T-helper 2 cell treated with Interferon-gamma antibody and Interleukin-4, amounts not matched to agents 5 μg/mL and 100 μg/mL, for 36 hours (primary cell): ENCODE results near the gene ADGRV1.

Experiments used
- DNase-seq: peaks from one replicate; pipeline ENCODE4 v3.0.0; 2021; ENCODE audit warnings: low spot score
- H3K27ac Mint-ChIP-seq: one replicate; pipeline ENCODE4 v1.8.0; 2021; ENCODE audit warnings: mild to moderate bottlenecking, mixed read lengths
- H3K27me3 Mint-ChIP-seq: one replicate; pipeline ENCODE4 v1.8.0; 2021; ENCODE audit warnings: low read depth, mixed read lengths
- H3K36me3 Mint-ChIP-seq: one replicate; pipeline ENCODE4 v1.8.0; 2021; ENCODE audit warnings: low read depth, mixed read lengths
- H3K4me1 Mint-ChIP-seq: one replicate; pipeline ENCODE4 v1.8.0; 2021; ENCODE audit warnings: low read depth, mixed read lengths
- H3K4me3 Mint-ChIP-seq: one replicate; pipeline ENCODE4 v1.8.0; 2022; ENCODE audit warnings: mild to moderate bottlenecking, moderate library complexity, mixed read lengths
- H3K9me3 Mint-ChIP-seq: one replicate; pipeline ENCODE4 v1.8.0; 2021; ENCODE audit warnings: mixed read lengths

Gene ADGRV1

DNA sequence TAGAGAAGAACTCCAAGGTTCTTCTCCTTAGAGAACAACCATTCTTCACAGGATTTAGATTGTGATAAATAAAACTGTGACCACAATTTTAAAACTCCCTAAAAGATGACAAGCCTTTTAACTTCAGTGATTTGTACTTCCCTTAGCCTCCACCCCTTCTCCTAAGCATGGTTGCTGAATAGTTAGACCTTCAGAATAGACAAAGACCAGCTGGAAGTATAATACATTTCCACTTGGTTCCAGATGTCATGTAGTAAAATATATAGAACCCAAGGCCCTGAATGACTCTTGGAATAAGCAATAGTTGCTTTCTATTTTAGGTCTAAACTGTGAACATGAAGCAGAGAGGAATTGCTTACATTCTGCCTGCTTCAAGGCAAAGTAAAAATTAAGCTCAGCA lies 615.8 kb downstream of the ADGRV1 start:
- peaks cover 11% of the 10 kb centered on the region for H3K4me1 Mint-ChIP-seq
- H3K27me3 Mint-ChIP-seq = no peaks in the 10 kb centered on the region
- H3K27ac Mint-ChIP-seq = no peak overlapping the region
- DNase-seq = no peak
- H3K4me3 Mint-ChIP-seq = no peak overlapping the region
- H3K36me3 Mint-ChIP-seq = no peaks in the 10 kb centered on the region
- no peaks in the 10 kb centered on the region for H3K9me3 Mint-ChIP-seq

- Mint-ChIP-seq H3K4me3 (no peak overlapping the region), H3K9me3 (no peaks in the 10 kb centered on the region), H3K4me1 (no peaks in the 10 kb centered on the region), H3K27me3 (no peaks in the 10 kb centered on the region), H3K36me3 (no peaks in the 10 kb centered on the region), H3K27ac (no peak overlapping the region)
- DNase-seq = no peak
These were observed 617.1 kb downstream of the ADGRV1 start for GRCh38 chr5:91175708-91176107.

GRCh38 chr5:91176288-91177016 lies 617.9 kb downstream of the ADGRV1 start:
- no peaks in the 10 kb centered on the region for H3K36me3 Mint-ChIP-seq
- no peak overlapping the region for H3K4me3 Mint-ChIP-seq
- no peaks in the 10 kb centered on the region for H3K9me3 Mint-ChIP-seq
- H3K4me1 Mint-ChIP-seq = no peaks in the 10 kb centered on the region
- no peaks in the 10 kb centered on the region for H3K27me3 Mint-ChIP-seq
- DNase-seq = no peak
- H3K27ac Mint-ChIP-seq = no peak overlapping the region

- no peaks in the 10 kb centered on the region for H3K4me1 Mint-ChIP-seq
- no peak overlapping the region for H3K27ac Mint-ChIP-seq
- DNase-seq = no peak
- H3K4me3 Mint-ChIP-seq = no peak overlapping the region
- H3K27me3 Mint-ChIP-seq = no peaks in the 10 kb centered on the region
- H3K9me3 Mint-ChIP-seq = no peaks in the 10 kb centered on the region
- H3K36me3 Mint-ChIP-seq = no peaks in the 10 kb centered on the region
These were observed 618.5 kb downstream of the ADGRV1 start for GRCh38 chr5:91177085-91177484.

DNA sequence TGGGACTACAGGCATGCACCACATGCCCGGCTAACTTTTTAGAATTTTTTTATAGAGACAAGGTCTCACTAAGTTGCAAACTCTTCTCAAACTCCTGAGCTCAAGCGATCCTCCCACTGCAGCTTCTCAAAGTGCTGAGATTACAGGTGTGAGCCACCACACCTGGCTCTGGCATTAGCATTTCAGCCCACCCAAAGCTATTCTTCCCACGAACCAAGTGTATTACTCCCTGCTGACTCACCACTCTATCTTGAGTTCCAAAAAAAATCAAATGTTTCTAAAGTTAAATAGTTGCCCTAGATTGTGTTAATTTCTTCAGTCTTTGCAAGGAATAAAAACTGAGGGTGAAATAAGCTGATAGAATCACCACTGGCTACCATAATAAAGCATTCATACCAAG lies 619.0 kb downstream of the ADGRV1 start:
- Mint-ChIP-seq H3K4me1 (peaks cover 4% of the 10 kb centered on the region), H3K27me3 (no peaks in the 10 kb centered on the region), H3K4me3 (no peak overlapping the region), H3K27ac (no peak overlapping the region), H3K9me3 (no peaks in the 10 kb centered on the region), H3K36me3 (no peaks in the 10 kb centered on the region)
- no peak for DNase-seq

DNA sequence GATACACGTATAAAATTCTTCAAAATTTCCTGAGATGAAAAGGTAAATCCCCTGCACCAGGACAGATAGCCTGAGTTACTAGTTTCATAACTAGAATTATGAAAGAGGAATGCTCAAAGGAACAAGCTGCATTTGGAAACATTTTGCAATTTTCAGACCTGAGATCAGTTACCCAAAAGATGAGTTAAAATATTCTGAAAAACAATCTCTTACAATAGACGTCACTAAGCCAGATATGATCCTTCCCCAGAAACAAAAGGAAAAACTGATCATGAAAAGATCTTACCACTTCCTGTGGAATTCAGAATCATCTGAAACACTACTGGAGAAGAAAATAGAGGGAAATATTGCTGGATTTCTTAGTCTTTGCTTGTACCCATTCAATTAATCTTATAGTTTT lies 619.9 kb downstream of the ADGRV1 start:
- Mint-ChIP-seq H3K4me1 (peaks cover 10% of the 10 kb centered on the region), H3K9me3 (no peaks in the 10 kb centered on the region), H3K36me3 (no peaks in the 10 kb centered on the region), H3K4me3 (no peak overlapping the region), H3K27me3 (no peaks in the 10 kb centered on the region), H3K27ac (no peak overlapping the region)
- DNase-seq = no peak

DNA sequence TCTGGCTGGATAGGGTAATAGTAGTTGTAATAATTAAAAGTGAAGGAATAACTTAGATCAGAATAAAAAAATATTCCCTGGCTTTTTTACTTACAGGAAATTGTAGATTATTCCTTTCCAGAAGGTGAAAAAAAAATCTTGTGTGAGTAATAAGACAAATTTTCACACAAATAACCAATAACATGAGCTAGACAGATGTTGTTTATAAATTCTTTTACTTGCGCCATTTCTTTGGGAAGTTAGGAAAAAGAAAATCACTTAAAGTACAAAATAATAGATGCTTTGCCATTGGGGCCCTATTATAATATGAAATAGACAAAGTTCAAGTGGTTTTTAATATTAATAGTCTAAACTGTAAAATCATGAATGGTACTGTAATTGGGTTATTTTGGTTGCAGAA lies 620.4 kb downstream of the ADGRV1 start:
- H3K27me3 Mint-ChIP-seq = no peaks in the 10 kb centered on the region
- no peak overlapping the region for H3K27ac Mint-ChIP-seq
- H3K4me1 Mint-ChIP-seq = peaks cover 15% of the 10 kb centered on the region
- H3K36me3 Mint-ChIP-seq = no peaks in the 10 kb centered on the region
- no peak overlapping the region for H3K4me3 Mint-ChIP-seq
- H3K9me3 Mint-ChIP-seq = no peaks in the 10 kb centered on the region
- no peak for DNase-seq

DNA sequence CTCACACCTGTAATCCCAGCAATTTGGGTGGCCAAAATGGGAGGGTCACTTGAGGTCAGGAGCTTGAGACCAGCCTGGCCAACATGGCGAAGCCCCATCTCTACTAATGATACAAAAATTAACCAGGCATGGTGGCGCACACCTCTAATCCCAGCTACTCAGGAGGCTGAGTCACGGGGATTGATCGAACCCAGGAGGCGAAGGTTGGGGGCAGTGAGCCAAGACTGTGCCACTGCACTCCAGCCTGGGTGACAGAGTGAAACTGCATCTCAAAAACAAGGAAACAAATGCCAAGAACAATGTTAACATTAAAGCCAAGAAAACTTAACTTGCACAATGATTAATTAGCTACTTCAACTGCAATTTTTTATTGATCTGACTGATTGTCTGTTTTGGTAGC lies 621.9 kb downstream of the ADGRV1 start:
- no peaks in the 10 kb centered on the region for H3K36me3 Mint-ChIP-seq
- H3K4me3 Mint-ChIP-seq = no peak overlapping the region
- H3K27me3 Mint-ChIP-seq = peaks cover 2% of the 10 kb centered on the region
- H3K9me3 Mint-ChIP-seq = no peaks in the 10 kb centered on the region
- peaks cover 16% of the 10 kb centered on the region for H3K4me1 Mint-ChIP-seq
- H3K27ac Mint-ChIP-seq = no peak overlapping the region
- DNase-seq = no peak

DNA sequence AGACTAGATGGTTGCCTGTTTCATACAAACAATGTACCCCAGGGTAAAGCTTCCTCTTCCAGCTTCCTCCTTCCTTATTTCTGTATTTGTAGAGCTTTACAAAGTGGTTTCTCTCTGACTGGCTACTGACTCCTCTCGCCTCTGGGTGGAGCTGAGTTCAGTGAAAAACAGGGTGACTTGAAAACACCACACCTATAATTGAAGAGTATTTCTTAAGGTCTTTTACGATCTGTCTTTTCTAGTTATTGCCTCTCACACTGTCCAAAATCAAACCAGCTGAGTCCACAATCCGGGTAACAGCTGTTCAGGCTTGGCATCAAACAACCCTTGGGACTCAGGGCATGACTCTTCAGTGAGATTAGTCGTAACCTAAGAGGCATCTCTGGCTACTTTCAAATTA lies 624.2 kb downstream of the ADGRV1 start:
- Mint-ChIP-seq H3K27me3 (peaks cover 11% of the 10 kb centered on the region), H3K4me1 (peaks cover 16% of the 10 kb centered on the region), H3K4me3 (peak overlapping the region; percentile 34), H3K36me3 (no peaks in the 10 kb centered on the region), H3K9me3 (no peaks in the 10 kb centered on the region), H3K27ac (peak overlapping the region; percentile 53)
- DNase-seq = no peak

DNA sequence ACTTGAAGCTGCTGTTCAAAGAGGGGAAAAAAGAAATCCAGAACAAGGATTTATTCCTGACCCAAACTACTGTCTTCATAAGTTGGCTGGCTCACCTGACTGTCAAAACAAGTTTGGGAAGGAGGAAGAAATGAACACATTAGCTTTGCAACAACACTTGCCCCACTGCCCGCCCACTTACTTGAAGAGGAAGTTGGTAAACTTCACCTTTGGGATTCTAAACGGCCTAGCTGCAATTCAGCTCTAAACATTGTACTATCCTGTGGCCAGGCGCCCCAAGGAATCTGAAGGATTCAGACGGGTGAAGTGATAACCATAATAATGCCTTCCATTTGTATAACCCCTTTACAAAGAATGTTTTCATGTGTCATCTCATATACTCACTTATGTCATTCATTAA lies 625.1 kb downstream of the ADGRV1 start:
- peaks cover 12% of the 10 kb centered on the region for H3K27me3 Mint-ChIP-seq
- peak overlapping the region; percentile 24 for H3K4me3 Mint-ChIP-seq
- no peak overlapping the region for H3K27ac Mint-ChIP-seq
- H3K9me3 Mint-ChIP-seq = no peaks in the 10 kb centered on the region
- no peaks in the 10 kb centered on the region for H3K36me3 Mint-ChIP-seq
- H3K4me1 Mint-ChIP-seq = peaks cover 16% of the 10 kb centered on the region
- DNase-seq = no peak

DNA sequence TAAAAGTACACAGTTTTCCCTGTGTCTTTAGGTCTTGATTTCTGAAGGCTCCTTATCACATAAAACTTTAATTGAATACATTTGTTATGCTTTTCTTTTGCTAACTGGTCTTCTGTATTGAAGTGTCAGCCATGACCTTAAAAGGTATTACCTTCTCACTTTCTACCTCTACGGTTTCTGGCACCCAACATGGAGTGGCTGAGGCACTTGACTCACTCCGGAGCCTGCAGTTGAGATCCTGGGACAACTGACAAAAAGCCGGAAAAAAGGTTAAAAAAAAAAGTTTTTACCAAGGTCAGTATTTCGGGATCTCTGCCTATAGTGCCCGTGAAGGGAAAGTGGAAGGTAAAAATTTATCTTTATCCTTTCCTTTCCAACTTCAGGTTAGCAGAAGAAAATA lies 627.5 kb downstream of the ADGRV1 start:
- H3K4me3 Mint-ChIP-seq = no peak overlapping the region
- no peaks in the 10 kb centered on the region for H3K9me3 Mint-ChIP-seq
- H3K27ac Mint-ChIP-seq = no peak overlapping the region
- H3K36me3 Mint-ChIP-seq = no peaks in the 10 kb centered on the region
- no peak for DNase-seq
- H3K4me1 Mint-ChIP-seq = peaks cover 23% of the 10 kb centered on the region
- H3K27me3 Mint-ChIP-seq = peaks cover 17% of the 10 kb centered on the region

- no peaks in the 10 kb centered on the region for H3K9me3 Mint-ChIP-seq
- H3K36me3 Mint-ChIP-seq = no peaks in the 10 kb centered on the region
- peaks cover 23% of the 10 kb centered on the region for H3K4me1 Mint-ChIP-seq
- no peak for DNase-seq
- H3K27ac Mint-ChIP-seq = no peak overlapping the region
- H3K4me3 Mint-ChIP-seq = no peak overlapping the region
- H3K27me3 Mint-ChIP-seq = peaks cover 17% of the 10 kb centered on the region
These were observed 628.4 kb downstream of the ADGRV1 start for GRCh38 chr5:91187032-91187431.

DNA sequence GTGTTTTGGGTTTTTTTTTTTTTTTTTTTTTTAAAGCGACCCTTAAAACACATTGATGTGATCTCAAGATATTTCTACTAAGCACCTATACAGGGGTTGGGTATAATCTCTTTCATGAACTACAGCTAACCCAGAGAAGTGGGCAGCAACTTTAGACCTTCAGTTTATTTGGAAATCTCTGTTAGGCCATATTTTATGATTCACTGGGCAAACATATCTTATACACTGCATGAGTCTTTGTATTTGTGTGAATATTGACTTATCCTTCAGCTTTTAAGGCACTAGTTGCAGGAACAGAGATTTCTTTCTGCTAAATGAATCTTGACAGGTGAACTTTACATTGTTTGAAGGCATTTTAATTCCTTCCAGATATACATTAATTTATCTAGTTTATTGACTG lies 630.2 kb downstream of the ADGRV1 start:
- Mint-ChIP-seq H3K4me1 (peaks cover 12% of the 10 kb centered on the region), H3K27ac (no peak overlapping the region), H3K36me3 (no peaks in the 10 kb centered on the region), H3K9me3 (no peaks in the 10 kb centered on the region), H3K27me3 (peaks cover 17% of the 10 kb centered on the region), H3K4me3 (no peak overlapping the region)
- DNase-seq = no peak

GRCh38 chr5:91189480-91190313 lies 631.1 kb downstream of the ADGRV1 start:
- H3K27ac Mint-ChIP-seq = no peak overlapping the region
- no peak overlapping the region for H3K4me3 Mint-ChIP-seq
- H3K36me3 Mint-ChIP-seq = no peaks in the 10 kb centered on the region
- peaks cover 9% of the 10 kb centered on the region for H3K4me1 Mint-ChIP-seq
- no peaks in the 10 kb centered on the region for H3K9me3 Mint-ChIP-seq
- no peak for DNase-seq
- peaks cover 17% of the 10 kb centered on the region for H3K27me3 Mint-ChIP-seq
